CD4-positive, alpha-beta T cell treated with Interleukin-15 for 4 hours (primary cell): ENCODE results near the gene GRK6.
"Not testable (repeated sequence)": the region's sequence is repeated elsewhere in the genome, so short reads cannot be mapped to it uniquely, and the experiment has no call there.

ENCODE experiments used
- DNase-seq: peaks from one replicate; pipeline ENCODE4 v3.0.0-alpha.2; 2020; ENCODE audit warnings: low spot score

GRK6 gene

DNA sequence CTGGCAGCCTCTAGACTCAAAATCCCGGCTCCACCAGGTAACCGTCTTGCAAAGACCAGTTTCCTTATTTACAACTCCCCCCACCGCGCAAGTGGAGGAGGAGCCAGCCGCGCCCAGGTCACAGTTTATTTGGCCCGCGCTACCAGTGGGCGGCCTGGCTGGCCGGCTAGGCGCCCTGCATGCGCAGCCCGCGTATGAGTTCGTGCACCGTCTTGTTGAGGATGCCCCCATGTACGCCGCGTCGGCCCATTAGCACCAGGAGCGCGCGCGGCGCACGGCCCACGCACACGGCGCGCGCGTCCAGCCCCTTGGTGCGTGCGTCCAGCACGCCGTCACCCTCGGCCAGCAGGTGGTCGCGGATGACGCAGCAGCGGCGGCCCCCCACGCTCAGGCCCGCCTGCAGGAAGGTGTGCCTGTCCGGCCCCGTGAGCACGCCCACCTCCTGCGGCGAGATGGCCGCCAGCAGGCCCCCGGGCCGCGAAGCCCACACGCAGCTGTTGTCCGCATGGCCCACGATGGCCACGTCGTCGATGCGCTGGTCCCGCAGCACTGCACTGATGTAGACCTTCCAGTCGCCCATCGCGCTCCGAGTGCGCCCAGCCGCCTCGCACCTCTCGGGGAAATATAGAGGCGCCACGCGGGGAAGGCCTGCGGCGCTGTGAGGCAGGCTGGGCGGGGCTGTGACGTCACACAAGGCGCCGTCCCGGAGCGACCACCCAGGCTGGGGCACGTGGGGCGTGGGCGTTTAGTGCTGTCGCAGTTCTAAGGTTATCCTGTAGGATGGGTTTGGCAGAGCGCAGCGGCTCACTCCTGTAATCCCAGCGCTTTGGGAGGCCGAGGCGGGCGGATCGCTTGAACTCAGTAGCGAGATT is 26.2 kb upstream of the GRK6 start, which contains the start of gene PFN3:
TSS of gene PFN3 (minus strand) at position 665 of the 872 bp plus-strand sequence. CDS start at position 580, 85 bp downstream.
- DNase-seq, result no peak

DNA sequence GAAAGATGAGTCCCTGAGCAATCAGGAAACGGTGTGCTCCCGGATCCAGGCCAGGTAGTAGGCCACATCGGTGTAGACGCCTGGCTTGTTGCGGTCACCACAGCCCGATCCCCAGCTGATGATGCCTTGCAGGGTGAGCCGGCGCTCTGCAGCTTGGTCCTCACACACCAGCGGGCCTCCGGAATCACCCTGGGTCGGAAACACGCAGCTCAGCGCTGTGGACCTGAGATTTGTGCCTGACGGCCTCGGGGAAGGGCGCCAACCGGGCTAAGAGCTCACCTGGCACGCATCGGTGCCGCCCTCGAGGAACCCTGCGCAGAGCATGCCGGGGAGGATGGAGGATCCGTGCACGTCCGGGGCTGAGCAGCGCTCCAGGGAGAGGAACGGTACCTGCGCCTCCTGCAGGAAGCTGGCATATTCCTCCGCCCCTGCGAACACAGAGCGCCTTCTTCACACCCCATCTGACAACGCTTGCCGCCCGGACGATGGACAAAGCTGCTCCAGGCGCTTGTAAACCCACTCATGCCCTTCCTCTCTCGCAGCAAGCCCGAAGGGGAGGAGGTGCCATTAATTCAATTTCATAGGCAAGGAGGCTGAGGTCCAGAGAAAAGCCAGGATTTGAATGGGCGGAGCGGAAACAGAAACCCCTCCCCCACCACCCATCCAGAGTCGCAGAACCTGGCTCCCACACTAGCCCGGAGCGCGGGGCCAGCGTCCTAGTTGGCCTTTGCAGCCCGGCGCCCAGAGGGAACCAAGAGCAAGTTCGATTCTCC is 24.0 kb upstream of the GRK6 start:
- DNase-seq, result peak; percentile 72

GRCh38 chr5:177403102-177403791 is 23.2 kb upstream of the GRK6 start:
- DNase-seq, result peak; percentile 36

DNA sequence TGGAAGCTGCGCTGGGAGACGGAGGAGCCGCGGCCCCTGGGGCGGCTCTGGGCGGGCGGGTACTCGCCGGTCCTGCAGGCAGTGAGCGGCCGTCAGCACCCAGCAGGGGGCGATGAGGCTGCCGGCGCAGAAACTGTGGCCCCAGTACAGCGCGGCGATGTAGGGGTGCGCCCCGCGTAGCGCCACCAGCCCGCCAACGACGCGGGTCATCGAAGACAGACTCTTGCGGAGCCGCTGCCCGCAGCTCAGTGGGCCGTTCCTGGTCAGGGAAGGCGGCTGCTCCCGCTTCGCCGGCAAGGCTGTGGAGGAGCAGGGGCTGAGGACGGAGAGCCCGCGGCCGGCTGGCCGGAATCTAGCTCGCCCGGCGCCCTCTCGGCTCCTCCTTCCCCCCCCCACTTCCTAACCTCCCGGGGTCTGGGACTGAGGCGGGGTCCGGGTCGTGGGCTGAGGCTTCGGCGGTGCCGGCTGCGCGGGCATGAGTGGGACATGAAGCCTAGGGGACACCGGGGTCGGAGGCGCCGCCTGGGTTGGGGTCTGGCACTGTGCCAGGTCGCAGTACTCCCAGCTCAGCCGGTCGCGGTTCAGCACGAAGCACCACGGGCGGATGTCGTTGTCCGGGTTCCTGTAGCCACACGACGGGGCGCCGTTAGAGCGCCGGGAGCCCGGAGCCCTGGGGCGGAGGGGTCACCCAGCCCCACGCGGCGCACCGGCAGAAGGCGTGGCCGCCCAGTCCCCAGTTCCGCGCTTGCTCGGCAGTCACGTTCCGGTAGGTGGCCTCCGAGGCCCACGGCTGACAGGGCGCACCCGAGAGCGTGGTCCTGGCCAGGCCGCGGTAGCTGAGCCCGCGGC is 22.5 kb upstream of the GRK6 start:
- DNase-seq, result peak; percentile 88

- DNase-seq, result no peak
Observed at GRCh38 chr5:177404641-177405179, 21.8 kb upstream of the GRK6 start.

DNA sequence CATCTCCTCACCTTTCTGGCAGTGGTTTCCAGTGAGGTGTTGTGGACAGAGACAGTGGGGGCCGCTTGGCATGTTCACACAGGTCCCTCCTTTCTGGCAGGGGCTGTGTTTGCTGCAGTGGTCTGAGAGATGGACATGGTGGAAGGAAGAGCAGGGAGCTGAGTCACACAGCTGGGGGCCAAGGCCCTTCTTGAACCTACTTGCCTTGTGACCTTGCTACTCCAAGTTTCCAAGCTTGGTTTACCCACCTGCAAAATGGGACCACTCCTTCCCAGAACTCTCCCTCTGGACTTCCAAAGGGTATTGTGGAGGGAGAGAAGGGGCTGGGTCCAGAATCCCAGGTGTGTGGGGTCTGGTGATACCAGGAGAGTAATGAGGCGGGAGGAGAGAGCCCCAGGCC is 21.2 kb upstream of the GRK6 start:
- DNase-seq, result no peak

DNA sequence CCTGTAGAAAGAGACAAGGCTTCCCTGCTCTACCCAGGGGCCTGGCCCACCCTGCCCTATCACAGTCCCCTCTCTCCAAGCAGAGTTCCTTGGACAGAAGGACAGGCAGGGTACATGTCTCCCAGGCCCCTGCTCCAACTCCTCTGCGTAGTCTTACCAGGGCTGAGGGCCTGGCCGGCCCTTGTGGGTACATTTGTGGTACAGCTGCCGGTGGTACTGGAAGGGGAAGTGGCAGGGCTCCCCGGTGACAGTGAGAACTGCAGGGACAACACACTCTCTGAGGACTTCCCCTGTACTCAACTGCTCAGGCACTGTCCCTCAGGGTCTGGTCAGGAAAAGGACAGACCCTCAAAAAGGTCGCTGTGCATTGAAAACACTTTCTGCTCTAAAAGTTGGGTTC is 20.7 kb upstream of the GRK6 start:
- no peak for DNase-seq

- DNase-seq, result no peak
Observed at GRCh38 chr5:177409043-177409801, 17.3 kb upstream of the GRK6 start, which contains the start of gene F12. Gene F12, minus strand, starts transcription at chr5:177409564. Its CDS starts 37 bp downstream, at chr5:177409527.

DNA sequence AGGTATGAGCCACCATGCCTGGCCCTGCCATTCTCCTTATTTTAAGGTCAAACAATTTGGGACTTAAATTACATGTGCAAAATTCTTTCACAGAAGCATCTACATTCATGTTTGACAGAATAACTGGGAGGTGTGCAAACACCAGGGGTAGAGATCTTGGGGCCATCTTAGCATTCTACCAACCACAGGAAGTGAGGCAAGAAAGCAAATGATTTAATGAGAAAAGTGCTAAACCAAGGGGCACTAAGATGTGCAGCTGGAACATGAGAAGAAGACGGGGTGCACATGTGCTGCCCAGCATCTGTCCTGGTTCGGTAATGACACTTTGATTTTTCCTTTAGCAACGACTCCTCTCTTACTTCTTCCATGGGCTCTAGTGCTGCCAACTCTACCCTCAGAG is 15.9 kb upstream of the GRK6 start:
- no peak for DNase-seq

GRCh38 chr5:177412603-177413233 is 13.8 kb upstream of the GRK6 start:
- DNase-seq, result peak; percentile 54

DNA sequence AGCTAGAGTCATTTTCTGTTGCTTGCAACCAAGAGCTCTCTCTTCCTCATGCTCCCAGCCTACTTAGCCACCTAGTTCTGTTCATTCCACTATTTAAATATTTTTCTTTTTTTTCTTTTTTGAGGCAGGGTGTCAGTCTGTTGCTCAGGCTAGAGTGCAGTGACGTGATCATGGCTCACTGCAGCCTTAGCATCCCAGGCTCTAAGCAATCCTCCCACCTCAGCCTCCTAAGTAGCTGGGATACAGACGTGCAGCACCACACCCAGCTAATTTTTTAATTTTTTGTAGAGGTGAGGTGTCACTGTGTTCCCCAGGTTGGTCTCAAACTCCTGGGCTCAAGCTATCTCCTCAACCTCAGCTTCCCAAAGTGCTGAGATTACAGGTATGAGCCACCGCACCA is 12.0 kb upstream of the GRK6 start:
- DNase-seq, result no peak

- not testable (repeated sequence) for DNase-seq
Observed at GRCh38 chr5:177417081-177417480, 9.4 kb upstream of the GRK6 start.

DNA sequence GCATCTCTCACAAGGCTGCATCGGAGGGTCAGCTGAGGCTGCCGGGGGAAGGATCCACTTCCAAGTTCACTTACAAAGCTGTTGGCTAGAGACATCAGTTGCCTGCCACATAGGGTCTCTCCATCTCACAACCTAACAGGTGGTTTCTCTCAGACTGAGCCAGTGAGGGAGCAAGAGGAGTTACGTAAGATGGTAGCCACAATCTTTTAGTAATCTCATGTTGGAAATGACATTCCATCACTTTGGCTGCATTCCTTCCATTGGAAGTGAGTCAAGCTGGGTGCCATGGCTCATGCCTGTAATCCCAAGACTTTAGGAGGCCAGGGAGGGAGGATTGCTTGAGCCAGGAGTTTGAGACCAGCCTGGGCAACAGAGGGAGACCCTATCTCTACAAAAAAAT is 7.4 kb upstream of the GRK6 start:
- DNase-seq, result no peak

GRCh38 chr5:177420472-177420871 is 6.0 kb upstream of the GRK6 start:
- not testable (repeated sequence) for DNase-seq

GRCh38 chr5:177421062-177421798 is 5.2 kb upstream of the GRK6 start:
- DNase-seq, result no peak

DNA sequence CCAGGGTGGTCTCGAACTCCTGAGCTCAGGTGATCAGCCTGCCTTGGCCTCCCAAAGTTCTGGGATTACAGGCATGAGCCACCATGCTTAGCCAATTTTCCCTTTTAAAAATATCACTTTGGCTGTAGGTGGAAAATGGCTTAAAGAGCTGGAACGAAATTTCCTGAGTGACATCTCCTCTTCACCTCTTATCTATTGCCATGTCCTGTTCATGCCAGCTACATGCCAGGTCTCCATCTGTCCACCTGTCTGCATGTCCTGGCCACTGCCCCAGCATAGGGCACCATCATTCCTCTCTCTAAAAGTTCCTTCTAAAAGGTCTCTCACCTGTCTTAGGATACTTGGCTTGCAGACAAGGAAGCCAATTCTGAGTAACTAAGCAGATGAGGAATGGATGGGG is 2.8 kb upstream of the GRK6 start:
- no peak for DNase-seq

DNA sequence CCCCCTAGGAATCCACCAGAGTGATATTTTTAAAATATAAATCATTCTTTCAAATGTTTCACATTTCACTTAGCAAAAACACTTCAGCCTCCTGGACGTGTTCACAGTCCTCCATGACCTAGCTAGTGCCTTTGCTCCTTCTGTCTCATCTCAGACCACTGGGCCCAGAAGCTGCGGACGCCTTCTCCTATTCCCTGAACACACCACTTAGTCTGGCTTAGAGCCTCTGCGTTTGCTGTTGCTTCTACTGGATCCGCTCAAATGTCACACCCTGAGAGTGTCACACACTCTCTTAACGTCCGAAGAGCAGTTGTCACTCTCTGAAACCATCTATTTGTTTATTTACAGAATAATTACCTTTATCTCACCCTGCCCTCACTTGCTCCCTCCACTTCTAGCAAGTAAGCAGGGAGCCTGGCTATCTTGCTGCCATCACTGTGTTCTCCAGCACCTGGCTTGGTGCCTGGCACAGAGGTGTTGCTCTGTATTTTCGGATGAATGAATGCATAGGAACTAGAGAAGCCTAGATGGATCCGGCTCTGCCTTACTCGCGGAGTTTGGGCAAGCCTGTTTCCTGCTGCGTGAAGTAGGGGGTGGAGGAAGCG is 1.2 kb upstream of the GRK6 start:
- DNase-seq, result no peak

GRCh38 chr5:177425801-177426565 is 493 bp upstream of the GRK6 start:
- peak; percentile 100 for DNase-seq
